Measurements from ENCODE around the gene AVEN. TPM values are rescaled to one million over a fixed set of nuclear protein-coding genes. Genes with fewer than 3 reads are reported as not detected.

The AVEN gene
- polyA plus RNA-seq, 1 of the 3 experiments (the other 2 are of a cell fraction), result 7.5 TPM

- WGBS (ENCODE audit: low lambda C conversion rate), result 45% methylated on average over 2 of the region's 2 CpGs
- 0 out of 2 replicates have a peak, but pooled peaks have one; percentile 23 for TF ChIP-seq TEAD4 (IDR thresholded peaks at IDR 0.05; ENCODE audit: borderline replicate concordance, insufficient read depth)
- TF ChIP-seq TCF12 (IDR thresholded peaks at IDR 0.05), result peak; percentile 77
- TF ChIP-seq JUND (IDR thresholded peaks at IDR 0.05), result peak; percentile 49; the same call in 1 of the 2 replicates
- peak; percentile 58 for TF ChIP-seq PBX3 (IDR thresholded peaks at IDR 0.05)
- no peak for TF ChIP-seq USF2 (IDR thresholded peaks at IDR 0.05; ENCODE audit: borderline replicate concordance, low read depth, low read length)
- TF ChIP-seq NFIC (IDR thresholded peaks at IDR 0.05; ENCODE audit: borderline replicate concordance), result peak; percentile 75
- no peak for TF ChIP-seq FOXM1 (IDR thresholded peaks at IDR 0.05; ENCODE audit: low read depth)
- no peak for TF ChIP-seq IRF3 (IDR thresholded peaks at IDR 0.05; ENCODE audit: low read depth, low read length)
- TF ChIP-seq GATA2 (CRISPR knock-in tag; IDR thresholded peaks at IDR 0.05), result no peak
- TF ChIP-seq ZBTB33 (IDR thresholded peaks at IDR 0.05; ENCODE audit: borderline replicate concordance, low read depth), result no peak
- TF ChIP-seq RXRA (IDR thresholded peaks at IDR 0.05; ENCODE audit: borderline replicate concordance, low read depth), result no peak
- TF ChIP-seq MEF2A (IDR thresholded peaks at IDR 0.05; ENCODE audit: borderline replicate concordance, low read depth), result no peak
- peak; percentile 66; the same call in 1 of the 2 replicates for TF ChIP-seq FOSL2 (IDR thresholded peaks at IDR 0.05; ENCODE audit: borderline replicate concordance, low read depth)
- TF ChIP-seq RCOR1 (IDR thresholded peaks at IDR 0.05; ENCODE audit: low read length), result no peak
- peaks cover 14% of the 10 kb centered on the region for H3F3A ChIP-seq (replicated peaks; ENCODE audit: insufficient read depth)
- H3K9ac ChIP-seq, result peak overlapping the region; percentile 17; the same call in 1 of the 2 replicates
- no peaks in the 10 kb centered on the region for H3K79me2 ChIP-seq (ENCODE audit: insufficient read depth)
- H3K27ac ChIP-seq (ENCODE audit: low read depth in 2 of 2, low read length in 1 of 2), result peak overlapping the region in 1 of 2 experiments; percentile 78; a peak in 2 of 4 replicates
- DNase-seq, result no peak
- H2AFZ ChIP-seq (ENCODE audit: low read depth), result no peak overlapping the region
- no peaks in the 10 kb centered on the region for H3K9me3 ChIP-seq
- ChIA-PET POLR2A (no interaction called here), CTCF (no interaction called here)
- no peaks in the 10 kb centered on the region for H3K27me3 ChIP-seq (ENCODE audit: insufficient read depth)
- no peaks in the 10 kb centered on the region for H3K9me2 ChIP-seq
- H3K4me2 ChIP-seq, result peak overlapping the region; percentile 5; the same call in 1 of the 2 replicates
- H4K20me1 ChIP-seq (ENCODE audit: insufficient read depth), result no peaks in the 10 kb centered on the region
- H3K36me3 ChIP-seq (replicated peaks in 1 of 2; ENCODE audit: control insufficient read depth in 1 of 2, insufficient read depth in 2 of 2, low read length in 1 of 2), result no peaks in the 10 kb centered on the region
- H3K4me3 ChIP-seq (ENCODE audit: low read depth in 2 of 2, low read length in 1 of 2), result no peak overlapping the region
- H3K4me1 ChIP-seq (ENCODE audit: control insufficient read depth in 1 of 2, insufficient read depth in 2 of 2, low read depth in 1 of 2, low read length in 1 of 2), result 0 out of 4 replicates have a peak, but pooled peaks cover 0 to 5% of the 10 kb centered on the region in 2 experiments
Measured at GRCh38 chr15:33852570-33852969, 186.4 kb downstream of the AVEN start.
